GM23338 (cell line): ENCODE results near the gene NTNG1. TPM values are rescaled to one million over a fixed set of nuclear protein-coding genes. Genes with fewer than 3 reads are reported as not detected.

Experiments used
- ATAC-seq: fragments of 200-7000 bp; cut with Tn5 transposase; 3 replicates; pipeline ENCODE4 v1.9.1; 2020
- DNase-seq: peaks from one replicate; pipeline ENCODE4 v3.0.0-alpha.2; 2015; ENCODE audit warnings: low spot score
- H2AFZ ChIP-seq: fragments of 200-600 bp; sonication (generic); 2 replicates; pipeline ENCODE4 v1.8.0; 2016; ENCODE audit warnings: antibody characterized with exemption, mild to moderate bottlenecking, moderate library complexity
- H3F3A ChIP-seq: fragments of 200-600 bp; sonication (generic); replicated peaks from 2 replicates; pipeline ENCODE4 v1.8.0; 2017; ENCODE audit warnings: antibody characterized with exemption, mixed run types, low read depth
- H3K27ac ChIP-seq: fragments of 200-600 bp; sonication (generic); 2 replicates; pipeline ENCODE4 v1.6.1; 2016; ENCODE audit warnings: low read depth
- H3K27me3 ChIP-seq: fragments of 200-600 bp; sonication (generic); 2 replicates; pipeline ENCODE4 v1.8.0; 2016; ENCODE audit warnings: mild to moderate bottlenecking, mixed run types, moderate library complexity; ENCODE audit not compliant: insufficient read depth
- H3K36me3 ChIP-seq: fragments of 200-600 bp; sonication (generic); 2 replicates; pipeline ENCODE4 v1.8.0; 2016; ENCODE audit warnings: mild to moderate bottlenecking; ENCODE audit not compliant: insufficient read depth
- H3K4me1 ChIP-seq: fragments of 200-600 bp; sonication (generic); 2 replicates; pipeline ENCODE4 v1.8.0; 2016; ENCODE audit warnings: mild to moderate bottlenecking, moderate library complexity; ENCODE audit not compliant: insufficient read depth
- H3K4me2 ChIP-seq: fragments of 200-600 bp; sonication (generic); 2 replicates; pipeline ENCODE4 v1.7.1; 2017; ENCODE audit warnings: mixed run types
- H3K4me3 ChIP-seq: fragments of 200-600 bp; sonication (generic); 2 replicates; pipeline ENCODE4 v1.6.1; 2016; ENCODE audit warnings: mixed run types
- H3K79me2 ChIP-seq: fragments of 200-600 bp; sonication (generic); replicated peaks from 2 replicates; pipeline ENCODE4 v1.8.0; 2017; ENCODE audit warnings: mild to moderate bottlenecking; ENCODE audit not compliant: insufficient read depth
- H3K9me2 ChIP-seq: fragments of 200-600 bp; sonication (generic); 2 replicates; pipeline ENCODE4 v1.8.0; 2017; ENCODE audit not compliant: insufficient read depth
- H4K20me1 ChIP-seq: fragments of 200-600 bp; sonication (generic); replicated peaks from 2 replicates; pipeline ENCODE4 v1.8.0; 2017; ENCODE audit warnings: mild to moderate bottlenecking; ENCODE audit not compliant: insufficient read depth
- H3K27ac Mint-ChIP-seq: 2 replicates; pipeline ENCODE4 v1.8.0; 2020; ENCODE audit warnings: inconsistent platforms, mild to moderate bottlenecking, moderate library complexity, mixed read lengths
- H3K27me3 Mint-ChIP-seq: 3 replicates; pipeline ENCODE4 v1.8.0; 2022; ENCODE audit warnings: low read depth, mild to moderate bottlenecking, moderate library complexity, mixed read lengths, inconsistent platforms; ENCODE audit not compliant: insufficient read depth, poor library complexity
- H3K36me3 Mint-ChIP-seq: 3 replicates; pipeline ENCODE4 v1.8.0; 2021; ENCODE audit warnings: low read depth, mild to moderate bottlenecking, inconsistent platforms, moderate library complexity, mixed read lengths
- H3K4me1 Mint-ChIP-seq: 3 replicates; pipeline ENCODE4 v1.8.0; 2020; ENCODE audit warnings: mild to moderate bottlenecking, inconsistent platforms, mixed read lengths
- H3K4me3 Mint-ChIP-seq: 3 replicates; pipeline ENCODE4 v1.8.0; 2021; ENCODE audit warnings: moderate library complexity, mild to moderate bottlenecking, inconsistent platforms, mixed read lengths
- H3K9me3 Mint-ChIP-seq: 3 replicates; pipeline ENCODE4 v1.8.0; 2020; ENCODE audit warnings: moderate library complexity, mild to moderate bottlenecking, inconsistent platforms, mixed read lengths
- ETS1 ChIP-seq: IDR thresholded peaks from 2 replicates; pipeline ENCODE4 v1.6.1; 2016; ENCODE audit warnings: antibody characterized with exemption
- EZH2 ChIP-seq: fragments of 200-600 bp; sonication (generic); IDR thresholded peaks from one replicate; pipeline ENCODE4 v1.8.0; 2017; ENCODE audit warnings: antibody characterized with exemption, mild to moderate bottlenecking, low read depth; ENCODE audit not compliant: unreplicated experiment
- NANOG ChIP-seq: IDR thresholded peaks from 2 replicates; pipeline ENCODE4 v1.6.1; 2016; ENCODE audit warnings: antibody characterized with exemption, borderline replicate concordance
- POLR2AphosphoS5 ChIP-seq: IDR thresholded peaks from 2 replicates; pipeline ENCODE4 v1.6.1; 2016; ENCODE audit warnings: antibody characterized with exemption, low read depth
- STAT1 ChIP-seq: IDR thresholded peaks from one replicate; pipeline ENCODE4 v1.6.1; 2016; ENCODE audit warnings: antibody characterized with exemption; ENCODE audit not compliant: unreplicated experiment
- ZNF331 ChIP-seq: fragments of 250-450 bp; sonication (Bioruptor Pico); IDR thresholded peaks from 2 replicates; pipeline ENCODE4 v1.5.0; 2020; ENCODE audit warnings: low read depth, mild to moderate bottlenecking, moderate library complexity
- ZNF462 ChIP-seq: fragments of 250-450 bp; sonication (Bioruptor Pico); IDR thresholded peaks from 2 replicates; pipeline ENCODE4 v1.5.0; 2020; ENCODE audit warnings: mild to moderate bottlenecking, moderate library complexity
- polyA plus RNA-seq: library from polyadenylated mRNA; unstranded; fragments of >200 nt; fragmentation: Nextera tagmentation; extraction: Ambion mirVana; gene quantifications from 2 replicates; pipeline ENCODE4 v1.2.1, GENCODE V29; 2016
- total RNA-seq: library from RNA; depleted of rRNA; stranded (reverse); fragments of >200 nt; shearing (Covaris generic); gene quantifications from 2 replicates; pipeline ENCODE4 v1.2.3, GENCODE V29; 2014

NTNG1 gene
- total and polyA plus RNA-seq, 2 experiments from 2014 or later: 7.2 to 10.3 TPM

- 0 out of 2 replicates have a peak overlapping the region, but pooled peaks have one; percentile 2 for H3K4me3 ChIP-seq
- Mint-ChIP-seq H3K36me3 (no peaks in the 10 kb centered on the region), H3K9me3 (no peaks in the 10 kb centered on the region; the same call in 2 of the 3 replicates), H3K27me3 (no peaks in the 10 kb centered on the region), H3K27ac (no peak overlapping the region), H3K4me1 (peaks cover 21% of the 10 kb centered on the region), H3K4me3 (no peak overlapping the region)
- H3K4me1 ChIP-seq: peaks cover 23% of the 10 kb centered on the region
- no peak for TF ChIP-seq EZH2
- no peak for TF ChIP-seq STAT1
- TF ChIP-seq NANOG: no peak
- H3K79me2 ChIP-seq: no peaks in the 10 kb centered on the region
- peaks cover 9% of the 10 kb centered on the region; the same call in 1 of the 2 replicates for H3K9me2 ChIP-seq
- no peak for ATAC-seq
- no peak overlapping the region for H2AFZ ChIP-seq
- H3K27ac ChIP-seq: peak overlapping the region; percentile 85
- no peaks in the 10 kb centered on the region for H3K27me3 ChIP-seq
- no peaks in the 10 kb centered on the region for H3F3A ChIP-seq
- peak overlapping the region; percentile 30 for H3K4me2 ChIP-seq
- no peak for DNase-seq
- no peaks in the 10 kb centered on the region for H3K36me3 ChIP-seq
- H4K20me1 ChIP-seq: no peaks in the 10 kb centered on the region
Observed at GRCh38 chr1:107194380-107194779, 53.5 kb downstream of the NTNG1 start.

GRCh38 chr1:107195476-107195875 lies 54.6 kb downstream of the NTNG1 start:
- DNase-seq (peak; percentile 88), ATAC-seq (peak; percentile 75)
- no peaks in the 10 kb centered on the region for H3F3A ChIP-seq
- Mint-ChIP-seq H3K9me3 (no peaks in the 10 kb centered on the region), H3K36me3 (no peaks in the 10 kb centered on the region), H3K4me3 (peak overlapping the region; percentile 5; the same call in 1 of the 3 replicates), H3K27me3 (no peaks in the 10 kb centered on the region), H3K4me1 (peaks cover 21% of the 10 kb centered on the region), H3K27ac (peak overlapping the region; percentile 87)
- H3K9me2 ChIP-seq: peaks cover 9% of the 10 kb centered on the region; the same call in 1 of the 2 replicates
- H3K79me2 ChIP-seq: no peaks in the 10 kb centered on the region
- no peaks in the 10 kb centered on the region for H4K20me1 ChIP-seq
- H3K4me3 ChIP-seq: peak overlapping the region; percentile 2; the same call in 1 of the 2 replicates
- H3K27ac ChIP-seq: peak overlapping the region; percentile 90
- no peaks in the 10 kb centered on the region for H3K27me3 ChIP-seq
- H3K36me3 ChIP-seq: no peaks in the 10 kb centered on the region
- H3K4me2 ChIP-seq: peak overlapping the region; percentile 30
- H2AFZ ChIP-seq: no peak overlapping the region
- H3K4me1 ChIP-seq: peaks cover 23% of the 10 kb centered on the region
- TF ChIP-seq NANOG: peak; percentile 42; the same call in 1 of the 2 replicates
- TF ChIP-seq STAT1: no peak

GRCh38 chr1:107196973-107197562 lies 56.2 kb downstream of the NTNG1 start:
- H3K4me2 ChIP-seq: no peak overlapping the region
- no peak overlapping the region for H3K4me3 ChIP-seq
- H4K20me1 ChIP-seq: no peaks in the 10 kb centered on the region
- peaks cover 23% of the 10 kb centered on the region for H3K4me1 ChIP-seq
- H3K79me2 ChIP-seq: no peaks in the 10 kb centered on the region
- Mint-ChIP-seq H3K9me3 (no peaks in the 10 kb centered on the region), H3K36me3 (no peaks in the 10 kb centered on the region), H3K4me3 (no peak overlapping the region), H3K27me3 (no peaks in the 10 kb centered on the region), H3K27ac (no peak overlapping the region), H3K4me1 (peaks cover 21% of the 10 kb centered on the region)
- H3K27me3 ChIP-seq: no peaks in the 10 kb centered on the region
- H3K36me3 ChIP-seq: no peaks in the 10 kb centered on the region
- H3F3A ChIP-seq: no peaks in the 10 kb centered on the region
- H2AFZ ChIP-seq: no peak overlapping the region
- H3K9me2 ChIP-seq: peaks cover 9% of the 10 kb centered on the region; the same call in 1 of the 2 replicates
- DNase-seq: peak; percentile 95
- no peak overlapping the region for H3K27ac ChIP-seq
- ATAC-seq: peak; percentile 93
- TF ChIP-seq ZNF462 (CRISPR knock-in tag) (no peak), ZNF331 (CRISPR knock-in tag) (no peak), POLR2AphosphoS5 (no peak), ETS1 (0 out of 2 replicates have a peak, but pooled peaks have one; percentile 14)
